Measurements from ENCODE around the gene CAMK2B.

GRCh38 chr7:44272456-44272855, 52.9 kb downstream of the CAMK2B start:
- no peak for TF ChIP-seq POLR2A (IDR thresholded peaks at IDR 0.05; ENCODE audit: low read depth, low read length)
- TF ChIP-seq POLR2AphosphoS5 (IDR thresholded peaks at IDR 0.05; ENCODE audit: low read depth, low read length): no peak
- TF ChIP-seq POU2F2 (IDR thresholded peaks at IDR 0.05; ENCODE audit: low read depth, low read length): no peak
- no peak for TF ChIP-seq TAF1 (IDR thresholded peaks at IDR 0.05; ENCODE audit: low read depth, low read length)
- TF ChIP-seq SPI1 (IDR thresholded peaks at IDR 0.05; ENCODE audit: low read depth, low read length): no peak
